SK-N-SH treated with all-trans-retinoic acid at 6 μM for 48 hours (cell line): ENCODE results near the gene RYK.

Experiments
- BACH2 ChIP-seq: fragments of 250-450 bp; sonication (Bioruptor Pico); IDR thresholded peaks from 2 replicates; pipeline ENCODE4 v1.9.0; 2021; ENCODE audit warnings: mild to moderate bottlenecking, borderline replicate concordance
- RARB ChIP-seq: fragments of 250-450 bp; sonication (Bioruptor Pico); IDR thresholded peaks from 2 replicates; pipeline ENCODE4 v1.8.0; 2021; ENCODE audit warnings: mild to moderate bottlenecking, moderate library complexity
- TOX ChIP-seq: fragments of 250-450 bp; sonication (Bioruptor Pico); IDR thresholded peaks from 2 replicates; pipeline ENCODE4 v1.8.0; 2021; ENCODE audit warnings: mild to moderate bottlenecking, moderate library complexity, borderline replicate concordance
- ZFP3 ChIP-seq: fragments of 250-450 bp; sonication (Bioruptor Pico); IDR thresholded peaks from 2 replicates; pipeline ENCODE4 v1.5.0; 2020; ENCODE audit warnings: mild to moderate bottlenecking, moderate library complexity
- ZNF565 ChIP-seq: fragments of 450-650 bp; formaldehyde crosslinking; conservative IDR thresholded peaks from 2 replicates; pipeline ENCODE4 v1.5.0; 2020; ENCODE audit warnings: low read depth, mild to moderate bottlenecking, moderate library complexity
- TF ChIP-seq, protein P1 (sequence below): fragments of 250-450 bp; sonication (Bioruptor Pico); IDR thresholded peaks from 2 replicates; pipeline ENCODE4 v1.8.0; 2020; ENCODE audit warnings: mild to moderate bottlenecking, moderate library complexity, borderline replicate concordance

DNA sequence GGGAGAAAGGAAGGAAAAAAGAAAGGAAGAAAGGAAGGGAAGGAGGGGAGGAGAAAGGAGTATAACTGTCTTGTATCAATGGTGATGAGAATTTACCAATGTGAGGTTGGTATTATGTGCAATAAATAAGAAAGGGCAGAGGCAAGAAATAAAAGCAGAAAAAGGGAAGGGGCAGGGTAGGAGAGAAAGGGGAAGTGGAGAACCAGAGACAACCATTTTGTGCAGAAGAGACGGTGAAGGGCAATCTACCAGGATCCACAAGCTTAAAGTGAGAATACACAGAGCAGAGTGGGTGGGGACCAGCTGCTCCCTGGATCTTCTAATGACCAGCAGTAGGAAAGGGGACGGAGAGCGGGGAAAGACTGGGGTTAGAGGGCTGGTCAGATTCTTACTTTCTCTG lies 114.1 kb downstream of the RYK start:
- TF ChIP-seq, protein P1, sequence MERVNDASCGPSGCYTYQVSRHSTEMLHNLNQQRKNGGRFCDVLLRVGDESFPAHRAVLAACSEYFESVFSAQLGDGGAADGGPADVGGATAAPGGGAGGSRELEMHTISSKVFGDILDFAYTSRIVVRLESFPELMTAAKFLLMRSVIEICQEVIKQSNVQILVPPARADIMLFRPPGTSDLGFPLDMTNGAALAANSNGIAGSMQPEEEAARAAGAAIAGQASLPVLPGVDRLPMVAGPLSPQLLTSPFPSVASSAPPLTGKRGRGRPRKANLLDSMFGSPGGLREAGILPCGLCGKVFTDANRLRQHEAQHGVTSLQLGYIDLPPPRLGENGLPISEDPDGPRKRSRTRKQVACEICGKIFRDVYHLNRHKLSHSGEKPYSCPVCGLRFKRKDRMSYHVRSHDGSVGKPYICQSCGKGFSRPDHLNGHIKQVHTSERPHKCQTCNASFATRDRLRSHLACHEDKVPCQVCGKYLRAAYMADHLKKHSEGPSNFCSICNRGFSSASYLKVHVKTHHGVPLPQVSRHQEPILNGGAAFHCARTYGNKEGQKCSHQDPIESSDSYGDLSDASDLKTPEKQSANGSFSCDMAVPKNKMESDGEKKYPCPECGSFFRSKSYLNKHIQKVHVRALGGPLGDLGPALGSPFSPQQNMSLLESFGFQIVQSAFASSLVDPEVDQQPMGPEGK (CRISPR knock-in tag), result no peak
- TF ChIP-seq RARB (CRISPR knock-in tag) (no peak), TOX (no peak), ZNF565 (CRISPR knock-in tag) (no peak), BACH2 (CRISPR knock-in tag) (no peak), ZFP3 (CRISPR knock-in tag) (no peak)
